ENCODE results near the gene CD40LG.

DNA sequence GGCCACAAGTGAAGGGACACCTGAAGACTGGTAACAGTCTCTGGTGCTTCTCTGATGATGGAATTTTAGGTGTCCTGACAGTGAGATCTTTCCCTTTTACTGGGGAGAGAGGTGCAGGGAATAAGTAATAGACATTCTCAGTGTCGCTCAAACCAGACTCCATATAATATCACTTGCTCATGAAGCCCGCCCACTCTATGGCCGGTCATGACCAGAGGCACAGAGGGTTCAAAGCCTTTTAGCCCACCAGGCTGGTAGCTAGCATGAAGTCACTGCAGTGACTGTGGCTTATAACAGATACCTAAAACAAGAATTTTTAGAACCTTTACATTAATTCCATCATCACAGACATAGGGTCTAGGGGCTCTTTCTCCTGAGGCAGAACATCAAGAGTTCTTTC lies 2.9 kb downstream of the CD40LG start:
- no peak for TF ChIP-seq POLR2A (IDR thresholded peaks at IDR 0.05)
- TF ChIP-seq, protein P1, sequence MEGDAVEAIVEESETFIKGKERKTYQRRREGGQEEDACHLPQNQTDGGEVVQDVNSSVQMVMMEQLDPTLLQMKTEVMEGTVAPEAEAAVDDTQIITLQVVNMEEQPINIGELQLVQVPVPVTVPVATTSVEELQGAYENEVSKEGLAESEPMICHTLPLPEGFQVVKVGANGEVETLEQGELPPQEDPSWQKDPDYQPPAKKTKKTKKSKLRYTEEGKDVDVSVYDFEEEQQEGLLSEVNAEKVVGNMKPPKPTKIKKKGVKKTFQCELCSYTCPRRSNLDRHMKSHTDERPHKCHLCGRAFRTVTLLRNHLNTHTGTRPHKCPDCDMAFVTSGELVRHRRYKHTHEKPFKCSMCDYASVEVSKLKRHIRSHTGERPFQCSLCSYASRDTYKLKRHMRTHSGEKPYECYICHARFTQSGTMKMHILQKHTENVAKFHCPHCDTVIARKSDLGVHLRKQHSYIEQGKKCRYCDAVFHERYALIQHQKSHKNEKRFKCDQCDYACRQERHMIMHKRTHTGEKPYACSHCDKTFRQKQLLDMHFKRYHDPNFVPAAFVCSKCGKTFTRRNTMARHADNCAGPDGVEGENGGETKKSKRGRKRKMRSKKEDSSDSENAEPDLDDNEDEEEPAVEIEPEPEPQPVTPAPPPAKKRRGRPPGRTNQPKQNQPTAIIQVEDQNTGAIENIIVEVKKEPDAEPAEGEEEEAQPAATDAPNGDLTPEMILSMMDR (IDR thresholded peaks at IDR 0.05 in 8 of 11, conservative IDR thresholded peaks at IDR 0.05 in 3 of 11): no peak

All from spleen (tissue), 7 donors.